K562 (cell line): ENCODE results near the gene SERPINH1.
"Not testable (repeated sequence)": the region's sequence is repeated elsewhere in the genome, so short reads cannot be mapped to it uniquely, and the experiment has no call there.

Source experiments
- CHD2 ChIP-seq: IDR thresholded peaks from 2 replicates; pipeline ENCODE4 v1.6.1; 2011; ENCODE audit warnings: low read depth, low read length
- JUNB ChIP-seq: fragments of 450-650 bp; formaldehyde crosslinking; conservative IDR thresholded peaks from 2 replicates; pipeline ENCODE4 v1.4.0; 2020; ENCODE audit warnings: mild to moderate bottlenecking
- MXI1 ChIP-seq: IDR thresholded peaks from 2 replicates; pipeline ENCODE4 v1.6.1; 2011; ENCODE audit warnings: low read depth, mild to moderate bottlenecking, improper control_type of control experiment, low read length
- SRF ChIP-seq, 2 experiments: fragments of 250-450, 450-650 bp in 1 of 2; sonication (Bioruptor Pico) in 1 of 2; sonication (generic) in 1 of 2; formaldehyde crosslinking; IDR thresholded peaks; 2 replicates each; pipeline versions ENCODE4 v1.5.0 to v1.5.1; 2020 to 2022; ENCODE audit warnings: mild to moderate bottlenecking in 1 of 2, missing genetic modification reagents in 1 of 2
- TBL1XR1 ChIP-seq, 2 experiments: IDR thresholded peaks; 2 replicates each; pipeline ENCODE4 v1.6.1; 2012; ENCODE audit warnings: improper control_type of control experiment in 2 of 2, low read length in 2 of 2, mild to moderate bottlenecking in 1 of 2
- ZBTB2 ChIP-seq: fragments of 450-650 bp; IDR thresholded peaks from 2 replicates; pipeline ENCODE4 v1.6.1; 2016; ENCODE audit warnings: antibody characterized with exemption
- ZSCAN29 ChIP-seq: fragments of 450-650 bp; IDR thresholded peaks from 2 replicates; pipeline ENCODE4 v1.6.1; 2017
- TF ChIP-seq, protein P1 (sequence below), 3 experiments: IDR thresholded peaks in 2 of 3; conservative IDR thresholded peaks in 1 of 3; 2 replicates each; pipeline ENCODE4 v1.5.1; 2011 to 2012; ENCODE audit warnings: low read length in 3 of 3, mild to moderate bottlenecking in 3 of 3, control low read depth in 2 of 3, improper control_type of control experiment in 1 of 3, inconsistent platforms in 1 of 3, low read depth in 1 of 3, mixed read lengths in 1 of 3, moderate library complexity in 1 of 3; ENCODE audit not compliant: insufficient read depth in 2 of 3
- TF ChIP-seq, protein P2 (sequence below): sonication (generic); formaldehyde crosslinking; IDR thresholded peaks from 2 replicates; pipeline ENCODE4 v1.8.0; 2022; ENCODE audit warnings: mild to moderate bottlenecking, low read depth, missing genetic modification reagents
- TF ChIP-seq, protein P3 (sequence below), 2 experiments: fragments of 450-650 bp in 1 of 2; IDR thresholded peaks; 2 replicates each; pipeline ENCODE4 v1.6.1; 2011 to 2017; ENCODE audit warnings: low read depth in 2 of 2, antibody characterized with exemption in 1 of 2, borderline replicate concordance in 1 of 2, low read length in 1 of 2, mild to moderate bottlenecking in 1 of 2, mixed read lengths in 1 of 2; ENCODE audit not compliant: control insufficient read depth in 1 of 2

DNA sequence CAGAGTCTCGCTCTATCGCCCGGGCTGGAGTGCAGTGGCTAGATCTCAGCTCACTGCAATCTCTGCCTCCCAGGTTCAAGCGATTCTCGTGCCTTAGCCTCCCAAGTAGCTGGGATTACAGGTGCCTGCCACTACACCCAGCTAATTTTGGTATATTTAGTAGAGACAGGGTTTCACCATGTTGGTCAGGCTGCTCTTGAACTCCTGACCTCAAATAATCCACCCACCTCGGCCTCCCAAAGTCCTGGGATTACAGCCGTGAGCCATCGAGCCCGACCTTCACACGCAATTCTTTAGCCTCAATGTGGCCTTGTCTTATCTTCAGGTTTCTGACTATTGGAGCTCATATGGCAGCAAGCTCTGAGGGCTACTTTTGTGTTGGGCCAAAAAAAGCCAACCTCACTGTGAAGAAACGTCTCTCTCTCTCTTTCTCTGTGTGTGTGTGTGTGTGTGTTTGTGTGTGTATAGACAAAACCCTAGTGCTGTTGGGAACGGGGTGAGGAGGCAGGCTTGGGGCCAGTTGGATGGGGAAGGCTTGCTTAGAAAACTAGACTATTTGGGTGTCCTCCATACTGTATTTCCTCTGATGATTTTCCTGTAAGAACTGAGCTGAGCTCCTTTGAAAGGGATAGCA lies 22.7 kb downstream of the SERPINH1 start:
- TF ChIP-seq MXI1; SRF (CRISPR knock-in tag; IDR thresholded peaks at IDR 0.05); CHD2; ZBTB2; ZSCAN29; JUNB (CRISPR knock-in tag); TBL1XR1 (IDR thresholded peaks at IDR 0.05; ENCODE audit: low read length in 2 of 2): not testable (repeated sequence)
- TF ChIP-seq, protein P1, sequence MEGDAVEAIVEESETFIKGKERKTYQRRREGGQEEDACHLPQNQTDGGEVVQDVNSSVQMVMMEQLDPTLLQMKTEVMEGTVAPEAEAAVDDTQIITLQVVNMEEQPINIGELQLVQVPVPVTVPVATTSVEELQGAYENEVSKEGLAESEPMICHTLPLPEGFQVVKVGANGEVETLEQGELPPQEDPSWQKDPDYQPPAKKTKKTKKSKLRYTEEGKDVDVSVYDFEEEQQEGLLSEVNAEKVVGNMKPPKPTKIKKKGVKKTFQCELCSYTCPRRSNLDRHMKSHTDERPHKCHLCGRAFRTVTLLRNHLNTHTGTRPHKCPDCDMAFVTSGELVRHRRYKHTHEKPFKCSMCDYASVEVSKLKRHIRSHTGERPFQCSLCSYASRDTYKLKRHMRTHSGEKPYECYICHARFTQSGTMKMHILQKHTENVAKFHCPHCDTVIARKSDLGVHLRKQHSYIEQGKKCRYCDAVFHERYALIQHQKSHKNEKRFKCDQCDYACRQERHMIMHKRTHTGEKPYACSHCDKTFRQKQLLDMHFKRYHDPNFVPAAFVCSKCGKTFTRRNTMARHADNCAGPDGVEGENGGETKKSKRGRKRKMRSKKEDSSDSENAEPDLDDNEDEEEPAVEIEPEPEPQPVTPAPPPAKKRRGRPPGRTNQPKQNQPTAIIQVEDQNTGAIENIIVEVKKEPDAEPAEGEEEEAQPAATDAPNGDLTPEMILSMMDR (IDR thresholded peaks at IDR 0.05 in 2 of 3, conservative IDR thresholded peaks at IDR 0.05 in 1 of 3; ENCODE audit: insufficient read depth in 2 of 3, low read depth in 1 of 3, low read length in 3 of 3): not testable (repeated sequence)
- TF ChIP-seq, protein P2, sequence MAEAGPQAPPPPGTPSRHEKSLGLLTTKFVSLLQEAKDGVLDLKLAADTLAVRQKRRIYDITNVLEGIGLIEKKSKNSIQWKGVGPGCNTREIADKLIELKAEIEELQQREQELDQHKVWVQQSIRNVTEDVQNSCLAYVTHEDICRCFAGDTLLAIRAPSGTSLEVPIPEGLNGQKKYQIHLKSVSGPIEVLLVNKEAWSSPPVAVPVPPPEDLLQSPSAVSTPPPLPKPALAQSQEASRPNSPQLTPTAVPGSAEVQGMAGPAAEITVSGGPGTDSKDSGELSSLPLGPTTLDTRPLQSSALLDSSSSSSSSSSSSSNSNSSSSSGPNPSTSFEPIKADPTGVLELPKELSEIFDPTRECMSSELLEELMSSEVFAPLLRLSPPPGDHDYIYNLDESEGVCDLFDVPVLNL (CRISPR knock-in tag): not testable (repeated sequence)
- TF ChIP-seq, protein P3, sequence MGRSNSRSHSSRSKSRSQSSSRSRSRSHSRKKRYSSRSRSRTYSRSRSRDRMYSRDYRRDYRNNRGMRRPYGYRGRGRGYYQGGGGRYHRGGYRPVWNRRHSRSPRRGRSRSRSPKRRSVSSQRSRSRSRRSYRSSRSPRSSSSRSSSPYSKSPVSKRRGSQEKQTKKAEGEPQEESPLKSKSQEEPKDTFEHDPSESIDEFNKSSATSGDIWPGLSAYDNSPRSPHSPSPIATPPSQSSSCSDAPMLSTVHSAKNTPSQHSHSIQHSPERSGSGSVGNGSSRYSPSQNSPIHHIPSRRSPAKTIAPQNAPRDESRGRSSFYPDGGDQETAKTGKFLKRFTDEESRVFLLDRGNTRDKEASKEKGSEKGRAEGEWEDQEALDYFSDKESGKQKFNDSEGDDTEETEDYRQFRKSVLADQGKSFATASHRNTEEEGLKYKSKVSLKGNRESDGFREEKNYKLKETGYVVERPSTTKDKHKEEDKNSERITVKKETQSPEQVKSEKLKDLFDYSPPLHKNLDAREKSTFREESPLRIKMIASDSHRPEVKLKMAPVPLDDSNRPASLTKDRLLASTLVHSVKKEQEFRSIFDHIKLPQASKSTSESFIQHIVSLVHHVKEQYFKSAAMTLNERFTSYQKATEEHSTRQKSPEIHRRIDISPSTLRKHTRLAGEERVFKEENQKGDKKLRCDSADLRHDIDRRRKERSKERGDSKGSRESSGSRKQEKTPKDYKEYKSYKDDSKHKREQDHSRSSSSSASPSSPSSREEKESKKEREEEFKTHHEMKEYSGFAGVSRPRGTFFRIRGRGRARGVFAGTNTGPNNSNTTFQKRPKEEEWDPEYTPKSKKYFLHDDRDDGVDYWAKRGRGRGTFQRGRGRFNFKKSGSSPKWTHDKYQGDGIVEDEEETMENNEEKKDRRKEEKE (IDR thresholded peaks at IDR 0.05; ENCODE audit: borderline replicate concordance in 1 of 2, control insufficient read depth in 1 of 2, low read depth in 2 of 2, low read length in 1 of 2): not testable (repeated sequence)
